Uterus (tissue), 4 donors: ENCODE measurements around the gene CYP4F3. TPM values are rescaled to one million over a fixed set of nuclear protein-coding genes. Genes with fewer than 3 reads are reported as not detected.
"Not testable (repeated sequence)": the region's sequence is repeated elsewhere in the genome, so short reads cannot be mapped to it uniquely, and the experiment has no call there.

ENCODE experiments used
- DNase-seq, 2 donors: peaks; one replicate each; pipeline ENCODE4 v3.0.0-alpha.2; 2019 to 2020
- H3K27ac ChIP-seq, 2 donors: fragments of 200-600 bp; sonication (generic); 1 replicate in 1 of 2; 2 replicates in 1 of 2; pipeline ENCODE4 v1.5.1; 2016 to 2018
- H3K27me3 ChIP-seq, 2 donors: fragments of 200-600 bp; sonication (generic); one replicate each; pipeline ENCODE4 v1.5.1; 2018 to 2019; ENCODE audit warnings: control low read depth in 1 of 2
- H3K36me3 ChIP-seq, 2 donors: fragments of 200-600 bp; sonication (generic); one replicate each; pipeline ENCODE4 v1.5.1; 2019; ENCODE audit warnings: control low read depth in 1 of 2
- H3K4me1 ChIP-seq, 2 donors: fragments of 200-600 bp; sonication (generic); one replicate each; pipeline ENCODE4 v1.5.1; 2018 to 2019; ENCODE audit warnings: control low read depth in 1 of 2
- H3K4me3 ChIP-seq, 2 donors: fragments of 200-600 bp; sonication (generic); 1 replicate in 1 of 2; 2 replicates in 1 of 2; pipeline ENCODE4 v1.5.1; 2018 to 2019; ENCODE audit warnings: mild to moderate bottlenecking in 1 of 2
- H3K9me3 ChIP-seq, 2 donors: fragments of 200-600 bp; sonication (generic); one replicate each; pipeline ENCODE4 v1.5.1; 2019; ENCODE audit warnings: control low read depth in 1 of 2
- POLR2A ChIP-seq, 2 donors: fragments of 450-650 bp; IDR thresholded peaks; one replicate each; pipeline ENCODE4 v1.6.1; 2016; ENCODE audit warnings: antibody characterized with exemption in 2 of 2, mild to moderate bottlenecking in 1 of 2, moderate library complexity in 1 of 2
- intact Hi-C: fragments of 100-400 bp; cut with DNase I; formaldehyde crosslinking; loops from one replicate; pipeline ENCODE4 v1.15.1; 2023; ENCODE audit warnings: low total_unique reads
- total RNA-seq, 4 donors: library from RNA; depleted of rRNA in 3 of 4; stranded (reverse); fragments of >200 nt in 3 of 4; gene quantifications; one replicate each; pipeline versions ENCODE4 v1.1.0 to v1.2.4, GENCODE V29; 2014 to 2023
- TF ChIP-seq, protein P1 (sequence below), 4 experiments: fragments of 200-600 bp in 2 of 4; fragments of 450-650 bp in 2 of 4; sonication (generic) in 2 of 4; IDR thresholded peaks; one replicate each; pipeline ENCODE4 v1.5.1; 2016 to 2019; ENCODE audit warnings: antibody characterized with exemption in 4 of 4, mild to moderate bottlenecking in 2 of 4, moderate library complexity in 1 of 4
- donor health status: DM: yes; HTN: yes; CAD: no.

The CYP4F3 gene, protein sequence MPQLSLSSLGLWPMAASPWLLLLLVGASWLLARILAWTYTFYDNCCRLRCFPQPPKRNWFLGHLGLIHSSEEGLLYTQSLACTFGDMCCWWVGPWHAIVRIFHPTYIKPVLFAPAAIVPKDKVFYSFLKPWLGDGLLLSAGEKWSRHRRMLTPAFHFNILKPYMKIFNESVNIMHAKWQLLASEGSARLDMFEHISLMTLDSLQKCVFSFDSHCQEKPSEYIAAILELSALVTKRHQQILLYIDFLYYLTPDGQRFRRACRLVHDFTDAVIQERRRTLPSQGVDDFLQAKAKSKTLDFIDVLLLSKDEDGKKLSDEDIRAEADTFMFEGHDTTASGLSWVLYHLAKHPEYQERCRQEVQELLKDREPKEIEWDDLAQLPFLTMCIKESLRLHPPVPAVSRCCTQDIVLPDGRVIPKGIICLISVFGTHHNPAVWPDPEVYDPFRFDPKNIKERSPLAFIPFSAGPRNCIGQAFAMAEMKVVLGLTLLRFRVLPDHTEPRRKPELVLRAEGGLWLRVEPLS
- total RNA-seq: under 1 TPM in 2 of 4 donors, not detected in 2; 0.41 to 0.70 TPM

DNA sequence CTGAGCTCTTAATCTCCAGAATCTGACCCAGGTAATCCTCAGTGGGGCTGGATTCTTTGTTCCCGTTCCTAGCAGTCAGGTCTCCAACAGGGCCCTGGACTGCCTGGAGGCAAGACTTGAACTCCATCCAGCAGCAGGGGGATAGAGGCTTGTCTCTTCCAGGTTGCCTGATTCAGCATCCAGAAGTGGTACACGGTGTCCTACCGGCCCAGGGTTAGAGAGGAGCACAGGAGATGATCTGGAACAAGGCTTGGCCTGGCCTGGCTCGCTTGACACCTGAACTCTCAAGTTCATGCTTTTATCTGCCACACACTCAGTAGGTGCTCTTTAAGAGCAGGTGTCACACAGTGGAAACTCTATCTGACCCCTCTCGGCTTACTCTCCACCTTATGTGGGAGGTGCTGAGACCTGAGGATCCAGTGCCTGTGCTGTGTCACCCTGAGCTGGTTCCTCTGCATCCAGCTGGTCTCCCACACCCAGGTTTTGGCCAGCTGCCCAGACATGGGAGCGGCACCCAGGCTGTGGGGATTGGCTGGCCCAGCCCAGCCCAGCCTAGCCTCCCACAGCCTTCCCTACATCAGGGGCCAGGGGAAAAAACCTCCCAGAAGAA, at the start of gene CYP4F3:
TSS of gene CYP4F3 (plus strand) at position 604 of the 610 bp plus-strand sequence. CDS start 519 bp downstream, outside the sequence.
- no peaks in the 10 kb centered on the region for H3K27me3 ChIP-seq
- no peak within 1 kb of the TSS for H3K27ac ChIP-seq
- H3K9me3 ChIP-seq: no peaks in the 10 kb centered on the region
- H3K4me1 ChIP-seq: no peaks in the 10 kb centered on the region
- no peak within 1 kb of the TSS for H3K4me3 ChIP-seq
- TF ChIP-seq, protein P1, sequence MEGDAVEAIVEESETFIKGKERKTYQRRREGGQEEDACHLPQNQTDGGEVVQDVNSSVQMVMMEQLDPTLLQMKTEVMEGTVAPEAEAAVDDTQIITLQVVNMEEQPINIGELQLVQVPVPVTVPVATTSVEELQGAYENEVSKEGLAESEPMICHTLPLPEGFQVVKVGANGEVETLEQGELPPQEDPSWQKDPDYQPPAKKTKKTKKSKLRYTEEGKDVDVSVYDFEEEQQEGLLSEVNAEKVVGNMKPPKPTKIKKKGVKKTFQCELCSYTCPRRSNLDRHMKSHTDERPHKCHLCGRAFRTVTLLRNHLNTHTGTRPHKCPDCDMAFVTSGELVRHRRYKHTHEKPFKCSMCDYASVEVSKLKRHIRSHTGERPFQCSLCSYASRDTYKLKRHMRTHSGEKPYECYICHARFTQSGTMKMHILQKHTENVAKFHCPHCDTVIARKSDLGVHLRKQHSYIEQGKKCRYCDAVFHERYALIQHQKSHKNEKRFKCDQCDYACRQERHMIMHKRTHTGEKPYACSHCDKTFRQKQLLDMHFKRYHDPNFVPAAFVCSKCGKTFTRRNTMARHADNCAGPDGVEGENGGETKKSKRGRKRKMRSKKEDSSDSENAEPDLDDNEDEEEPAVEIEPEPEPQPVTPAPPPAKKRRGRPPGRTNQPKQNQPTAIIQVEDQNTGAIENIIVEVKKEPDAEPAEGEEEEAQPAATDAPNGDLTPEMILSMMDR (IDR thresholded peaks at IDR 0.05): no peak
- TF ChIP-seq POLR2A (IDR thresholded peaks at IDR 0.05): no peak
- intact Hi-C loops: no loop called here
- H3K36me3 ChIP-seq: no peaks in the 10 kb centered on the region
- DNase-seq: peak in 1 of 2 donors; percentile 52

GRCh38 chr19:15591796-15592195, 48.9 kb upstream of the CYP4F3 start:
- intact Hi-C loops: no loop called here
- no peak overlapping the region for H3K27ac ChIP-seq
- H3K4me1 ChIP-seq: no peaks in the 10 kb centered on the region
- no peak overlapping the region for H3K4me3 ChIP-seq
- H3K36me3 ChIP-seq: no peaks in the 10 kb centered on the region
- H3K27me3 ChIP-seq: no peaks in the 10 kb centered on the region
- no peaks in the 10 kb centered on the region for H3K9me3 ChIP-seq
- DNase-seq: no peak
- TF ChIP-seq, protein P1 (IDR thresholded peaks at IDR 0.05): no peak
- no peak for TF ChIP-seq POLR2A (IDR thresholded peaks at IDR 0.05)

DNA sequence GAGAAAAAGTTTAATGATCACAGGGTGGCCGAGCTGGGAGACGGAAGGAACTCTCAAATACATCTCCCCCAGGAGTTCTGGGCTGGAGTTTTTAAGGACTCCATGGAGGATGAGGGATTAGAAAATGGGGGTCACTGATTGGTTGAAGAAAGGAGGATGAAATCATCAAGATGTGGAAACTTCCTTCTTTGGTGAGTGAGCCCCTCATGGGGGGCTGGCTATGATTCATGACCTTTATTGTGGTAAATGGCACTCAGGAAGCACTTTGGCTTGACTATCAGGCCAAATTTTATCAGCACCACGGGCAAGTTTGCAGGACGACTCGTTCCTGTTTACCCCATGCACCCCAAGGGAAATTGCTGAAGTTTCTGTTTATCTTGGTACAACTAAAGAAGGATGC, 48.2 kb upstream of the CYP4F3 start:
- H3K4me1 ChIP-seq, intact Hi-C loops, H3K27me3 ChIP-seq, H3K27ac ChIP-seq, H3K4me3 ChIP-seq, DNase-seq, H3K9me3 ChIP-seq, H3K36me3 ChIP-seq: not testable (repeated sequence)

- H3K27me3 ChIP-seq, DNase-seq, H3K9me3 ChIP-seq, intact Hi-C loops, H3K27ac ChIP-seq, H3K4me1 ChIP-seq, H3K36me3 ChIP-seq, H3K4me3 ChIP-seq: not testable (repeated sequence)
These were observed 46.9 kb upstream of the CYP4F3 start for GRCh38 chr19:15593766-15594165.

DNA sequence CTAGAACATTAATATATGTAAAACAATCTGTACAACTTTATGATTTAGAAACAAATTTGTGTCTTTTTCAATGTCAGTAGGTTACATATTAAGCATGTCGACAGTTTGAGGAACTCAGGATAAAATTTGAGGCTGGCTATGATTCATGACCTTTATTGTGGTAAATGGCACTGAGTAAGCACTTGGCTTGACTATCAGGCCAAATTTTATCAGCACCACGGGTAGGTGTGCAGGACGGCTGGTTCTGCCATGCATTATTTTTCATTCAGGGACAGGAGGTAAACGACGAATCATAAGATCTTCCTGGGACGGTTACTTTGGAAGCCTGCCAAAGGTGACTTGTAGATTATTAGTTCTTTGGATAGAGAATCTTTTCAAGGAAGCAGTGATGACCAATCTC, 45.6 kb upstream of the CYP4F3 start:
- Histone ChIP-seq H3K9me3 (no peaks in the 10 kb centered on the region), H3K27me3 (no peaks in the 10 kb centered on the region), H3K4me3 (no peak overlapping the region), H3K4me1 (no peaks in the 10 kb centered on the region), H3K27ac (no peak overlapping the region), H3K36me3 (no peaks in the 10 kb centered on the region)
- TF ChIP-seq POLR2A (IDR thresholded peaks at IDR 0.05): no peak
- TF ChIP-seq, protein P1 (IDR thresholded peaks at IDR 0.05): no peak
- intact Hi-C loops: no loop called here
- no peak for DNase-seq

GRCh38 chr19:15607978-15608925, 32.4 kb upstream of the CYP4F3 start:
- intact Hi-C loops, H3K4me3 ChIP-seq, H3K27me3 ChIP-seq, DNase-seq, H3K27ac ChIP-seq, H3K9me3 ChIP-seq, H3K36me3 ChIP-seq, H3K4me1 ChIP-seq: not testable (repeated sequence)
